ENCODE measurements around the gene KIF13A. TPM values are rescaled to one million over a fixed set of nuclear protein-coding genes. Genes with fewer than 3 reads are reported as not detected.

KIF13A gene
- total and polyA plus RNA-seq, 9 of the 15 experiments (the other 6 are each of a cell fraction or from before 2014, with no cell fraction given) = 3.6 to 44.3 (median 29.7) TPM

DNA sequence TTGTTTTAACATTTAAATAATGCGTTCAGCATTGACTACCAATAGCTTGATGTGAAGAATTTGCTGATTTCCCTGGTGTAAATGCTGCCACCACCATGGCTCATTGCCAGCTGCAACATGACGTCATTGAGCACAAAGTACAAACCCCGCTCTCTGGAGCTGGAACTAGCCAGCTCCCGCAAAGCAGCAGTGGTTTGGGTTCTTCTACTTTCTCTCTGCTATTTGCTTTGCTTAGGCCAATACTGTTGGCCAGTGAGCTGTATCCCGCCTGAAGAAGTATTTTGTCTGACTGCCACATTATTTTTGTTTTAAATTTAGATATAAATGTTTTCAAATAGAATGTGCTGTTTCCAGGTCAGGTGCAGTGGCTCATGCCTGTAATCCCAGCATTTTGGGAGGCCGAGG lies 47.4 kb upstream of the KIF13A start (continued):
- TF ChIP-seq SAP30 (IDR thresholded peaks at IDR 0.05; ENCODE audit: borderline replicate concordance, insufficient read depth, low read depth, low read length, poor library complexity, severe bottlenecking) (no peak), CREM (IDR thresholded peaks at IDR 0.05; ENCODE audit: low read depth) (peak; percentile 91), NFIC (IDR thresholded peaks at IDR 0.05) (peak; percentile 95), ATF1 (CRISPR knock-in tag; IDR thresholded peaks at IDR 0.05) (no peak), ATF1 (tag; IDR thresholded peaks at IDR 0.05) (peak; percentile 86), ADNP (tag; IDR thresholded peaks at IDR 0.05) (0 out of 2 replicates have a peak, but pooled peaks have one; percentile 45), JUNB (CRISPR knock-in tag; conservative IDR thresholded peaks at IDR 0.05) (peak; percentile 45; the same call in 1 of the 2 replicates), EGR1 (conservative IDR thresholded peaks at IDR 0.05) (no peak), SP1 (CRISPR knock-in tag; IDR thresholded peaks at IDR 0.05) (no peak), NFXL1 (CRISPR knock-in tag; IDR thresholded peaks at IDR 0.05) (no peak), JUN (IDR thresholded peaks at IDR 0.05; ENCODE audit: borderline replicate concordance, low read depth, low read length) (peak; percentile 87), JUN (CRISPR knock-in tag; IDR thresholded peaks at IDR 0.05; ENCODE audit: borderline replicate concordance) (no peak)
- TF ChIP-seq, protein P1, sequence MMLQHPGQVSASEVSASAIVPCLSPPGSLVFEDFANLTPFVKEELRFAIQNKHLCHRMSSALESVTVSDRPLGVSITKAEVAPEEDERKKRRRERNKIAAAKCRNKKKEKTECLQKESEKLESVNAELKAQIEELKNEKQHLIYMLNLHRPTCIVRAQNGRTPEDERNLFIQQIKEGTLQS (IDR thresholded peaks at IDR 0.05) = peak; percentile 98
- TF ChIP-seq, protein P1 (CRISPR knock-in tag; conservative IDR thresholded peaks at IDR 0.05) = no peak
- TF ChIP-seq, protein P2, sequence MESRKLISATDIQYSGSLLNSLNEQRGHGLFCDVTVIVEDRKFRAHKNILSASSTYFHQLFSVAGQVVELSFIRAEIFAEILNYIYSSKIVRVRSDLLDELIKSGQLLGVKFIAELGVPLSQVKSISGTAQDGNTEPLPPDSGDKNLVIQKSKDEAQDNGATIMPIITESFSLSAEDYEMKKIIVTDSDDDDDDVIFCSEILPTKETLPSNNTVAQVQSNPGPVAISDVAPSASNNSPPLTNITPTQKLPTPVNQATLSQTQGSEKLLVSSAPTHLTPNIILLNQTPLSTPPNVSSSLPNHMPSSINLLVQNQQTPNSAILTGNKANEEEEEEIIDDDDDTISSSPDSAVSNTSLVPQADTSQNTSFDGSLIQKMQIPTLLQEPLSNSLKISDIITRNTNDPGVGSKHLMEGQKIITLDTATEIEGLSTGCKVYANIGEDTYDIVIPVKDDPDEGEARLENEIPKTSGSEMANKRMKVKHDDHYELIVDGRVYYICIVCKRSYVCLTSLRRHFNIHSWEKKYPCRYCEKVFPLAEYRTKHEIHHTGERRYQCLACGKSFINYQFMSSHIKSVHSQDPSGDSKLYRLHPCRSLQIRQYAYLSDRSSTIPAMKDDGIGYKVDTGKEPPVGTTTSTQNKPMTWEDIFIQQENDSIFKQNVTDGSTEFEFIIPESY (CRISPR knock-in tag; IDR thresholded peaks at IDR 0.05) = peak; percentile 66; the same call in 1 of the 2 replicates
